A673 (cell line): ENCODE data around the gene CTIF. TPM values are rescaled to one million over a fixed set of nuclear protein-coding genes. Genes with fewer than 3 reads are reported as not detected.
"Not testable (repeated sequence)": the region's sequence is repeated elsewhere in the genome, so short reads cannot be mapped to it uniquely, and the experiment has no call there.

Experiments
- BruUV-seq: library from RNA; stranded (reverse); fragments of 400-500 nt; replicated peaks from 2 replicates; lab custom pipeline; 2021; lab: Mats Ljungman, UMichigan
- CTCF ChIA-PET: fragments of 300-600 bp; sonication (Branson Sonifier 250); formaldehyde crosslinking; loops from one replicate; lab custom pipeline; 2022; ENCODE audit warnings: antibody characterized with exemption; lab: Charles Lee
- POLR2A ChIA-PET: fragments of 300-600 bp; sonication (Branson Sonifier 250); formaldehyde crosslinking; loops from one replicate; lab custom pipeline; 2022; ENCODE audit warnings: antibody characterized with exemption; ENCODE audit not compliant: low non-redundant PET; lab: Charles Lee
- DNase-seq: peaks from one replicate; pipeline ENCODE4 v3.0.0-alpha.2; 2015; ENCODE audit warnings: low spot score
- H3K27ac ChIP-seq: fragments of 200-600 bp; sonication (generic); 2 replicates; pipeline ENCODE4 v1.5.1; 2016; ENCODE audit warnings: mixed run types, low read depth, mild to moderate bottlenecking, mixed read lengths, antibody characterized with exemption, low read length; ENCODE audit not compliant: poor library complexity, severe bottlenecking
- H3K27me3 ChIP-seq: fragments of 200-600 bp; sonication (generic); replicated peaks from 2 replicates; pipeline ENCODE4 v1.6.1; 2017; ENCODE audit warnings: mixed run types, low read depth, mild to moderate bottlenecking, mixed read lengths, antibody characterized with exemption, low read length; ENCODE audit not compliant: insufficient read depth, poor library complexity
- H3K36me3 ChIP-seq: fragments of 200-600 bp; sonication (generic); 2 replicates; pipeline ENCODE4 v1.6.1; 2016; ENCODE audit warnings: mixed run types, mild to moderate bottlenecking, mixed read lengths, antibody characterized with exemption, low read length; ENCODE audit not compliant: insufficient read depth, poor library complexity, severe bottlenecking
- H3K4me1 ChIP-seq: fragments of 200-600 bp; sonication (generic); 2 replicates; pipeline ENCODE4 v1.6.1; 2017; ENCODE audit warnings: mixed run types, mild to moderate bottlenecking, mixed read lengths, antibody characterized with exemption, low read length; ENCODE audit not compliant: insufficient read depth, poor library complexity, severe bottlenecking
- H3K4me3 ChIP-seq: fragments of 200-600 bp; sonication (generic); 2 replicates; pipeline ENCODE4 v1.5.1; 2016; ENCODE audit warnings: low read depth, mixed run types, mild to moderate bottlenecking, mixed read lengths, low read length; ENCODE audit not compliant: poor library complexity, severe bottlenecking
- H3K9me3 ChIP-seq: fragments of 200-600 bp; sonication (generic); 2 replicates; pipeline ENCODE4 v1.6.1; 2016; ENCODE audit warnings: mixed run types, low read depth, mild to moderate bottlenecking, mixed read lengths, antibody characterized with exemption, low read length; ENCODE audit not compliant: poor library complexity, severe bottlenecking
- CTCF ChIP-seq: fragments of 300-800, 200-600 bp; sonication (generic); conservative IDR thresholded peaks from 2 replicates; pipeline ENCODE4 v1.5.1; 2017; ENCODE audit warnings: low read depth, mild to moderate bottlenecking, antibody characterized with exemption, low read length, moderate library complexity, mixed read lengths
- EZH2 ChIP-seq: fragments of 200-600 bp; sonication (generic); IDR thresholded peaks from 2 replicates; pipeline ENCODE4 v1.6.1; 2017; ENCODE audit warnings: borderline replicate concordance, low read depth, mild to moderate bottlenecking, mixed read lengths, antibody characterized with exemption, low read length; ENCODE audit not compliant: poor library complexity, severe bottlenecking
- intact Hi-C: fragments of 100-400 bp; cut with micrococcal nuclease; formaldehyde crosslinking; loops from one replicate; pipeline ENCODE4 v1.10.0; 2022; ENCODE audit not compliant: unreplicated experiment
- total RNA-seq: library from RNA; stranded (reverse); gene quantifications from 2 replicates; pipeline ENCODE4 v1.2.3, GENCODE V29; 2021

The CTIF gene
- total RNA-seq, 1 experiment from 2014 or later = 23.5 TPM

GRCh38 chr18:48645427-48646002 is 106.7 kb downstream of the CTIF start:
- Histone ChIP-seq H3K4me3 (no peak overlapping the region), H3K36me3 (no peaks in the 10 kb centered on the region), H3K9me3 (no peaks in the 10 kb centered on the region), H3K27me3 (no peaks in the 10 kb centered on the region), H3K27ac (no peak overlapping the region), H3K4me1 (no peaks in the 10 kb centered on the region)
- intact Hi-C loops = no loop called here
- TF ChIP-seq CTCF = no peak
- no TSS peak for BruUV-seq
- no peak for DNase-seq
- ChIA-PET CTCF (no interaction called here), POLR2A (no interaction called here)

DNA sequence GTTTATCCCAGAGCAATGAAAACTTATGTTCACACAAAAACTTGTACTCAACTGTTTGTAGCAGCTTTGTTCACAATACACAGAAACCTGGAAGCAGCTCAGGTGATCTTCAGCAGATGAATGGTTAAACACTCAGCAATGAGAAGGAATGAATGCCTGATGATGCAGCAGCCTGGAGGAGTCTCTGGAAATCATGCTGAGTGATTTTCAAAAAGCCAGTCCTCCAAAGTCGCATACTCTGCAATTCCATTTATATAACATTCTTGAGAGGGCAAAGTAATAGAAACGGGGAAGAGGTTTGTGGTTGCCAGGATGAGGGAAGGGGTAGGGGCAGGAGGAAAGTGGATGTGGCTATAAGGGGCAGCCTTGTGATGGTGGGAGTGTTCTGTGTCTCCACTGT is 108.1 kb downstream of the CTIF start:
- POLR2A ChIA-PET = no interaction called here
- Histone ChIP-seq H3K27ac (no peak overlapping the region), H3K9me3 (no peaks in the 10 kb centered on the region), H3K4me1 (no peaks in the 10 kb centered on the region), H3K4me3 (no peak overlapping the region), H3K27me3 (no peaks in the 10 kb centered on the region), H3K36me3 (no peaks in the 10 kb centered on the region)
- TF ChIP-seq CTCF = no peak
- TF ChIP-seq EZH2 = no peak
- DNase-seq = no peak
- BruUV-seq = no TSS peak
- CTCF ChIA-PET = no interaction called here
- intact Hi-C loops = no loop called here

GRCh38 chr18:48649231-48649630 is 110.4 kb downstream of the CTIF start:
- CTCF ChIA-PET = no interaction called here
- Histone ChIP-seq H3K27me3 (no peaks in the 10 kb centered on the region), H3K4me1 (no peaks in the 10 kb centered on the region), H3K36me3 (no peaks in the 10 kb centered on the region), H3K27ac (no peak overlapping the region), H3K9me3 (no peaks in the 10 kb centered on the region), H3K4me3 (no peak overlapping the region)
- intact Hi-C loops = no loop called here
- POLR2A ChIA-PET = no interaction called here
- no TSS peak for BruUV-seq
- DNase-seq = no peak
- TF ChIP-seq EZH2 = no peak
- TF ChIP-seq CTCF = 0 out of 2 replicates have a peak, but pooled peaks have one; percentile 23

- POLR2A ChIA-PET = not testable (repeated sequence)
These were observed 115.8 kb downstream of the CTIF start for GRCh38 chr18:48654591-48654990.

More at GRCh38 chr18:48654591-48654990, 115.8 kb downstream of the CTIF start:
- H3K4me3 ChIP-seq, H3K36me3 ChIP-seq, DNase-seq, H3K4me1 ChIP-seq, CTCF ChIA-PET, BruUV-seq, H3K9me3 ChIP-seq, H3K27ac ChIP-seq, H3K27me3 ChIP-seq, intact Hi-C loops: not testable (repeated sequence)
